ENCODE data around the gene TMC1. TPM values are rescaled to one million over a fixed set of nuclear protein-coding genes. Genes with fewer than 3 reads are reported as not detected.

TMC1 gene
- total RNA-seq, 4 donors from 2014 or later = not detected

GRCh38 chr9:72701510-72701909 is 180.1 kb downstream of the TMC1 start:
- no peak for DNase-seq (ENCODE audit: low spot score in 2 of 2)
- TF ChIP-seq CTCF (IDR thresholded peaks at IDR 0.05) (no peak), EP300 (IDR thresholded peaks at IDR 0.05) (no peak), POLR2A (IDR thresholded peaks at IDR 0.05) (no peak)
- WGBS = 95% methylated on average over 3 of the region's 3 CpGs
- no peaks in the 10 kb centered on the region for H3K27me3 ChIP-seq
- no peaks in the 10 kb centered on the region for H3K36me3 ChIP-seq
- no peak overlapping the region for H3K4me3 ChIP-seq
- H3K4me1 ChIP-seq = no peaks in the 10 kb centered on the region
- no peak overlapping the region for H3K27ac ChIP-seq
- H3K9me3 ChIP-seq = no peaks in the 10 kb centered on the region

DNA sequence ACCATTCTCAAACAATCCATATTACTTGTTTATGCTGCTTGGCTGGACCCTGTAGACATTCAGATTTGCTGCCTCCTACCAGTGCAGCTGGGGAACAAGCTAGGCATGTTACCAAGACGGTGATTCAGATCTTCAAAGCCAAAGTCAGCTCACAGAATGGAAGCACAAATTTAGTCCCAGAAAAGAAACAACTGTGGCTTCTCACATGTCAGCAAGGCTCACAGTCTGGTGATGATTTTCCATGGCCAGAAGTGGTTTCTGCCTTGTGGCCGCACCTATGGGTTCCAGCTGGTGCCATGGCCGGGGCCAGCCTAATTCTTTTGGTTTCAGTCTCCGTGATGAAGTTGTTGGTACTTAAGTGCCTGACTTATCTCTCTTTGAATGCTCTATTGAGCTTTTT is 182.2 kb downstream of the TMC1 start:
- no peak for TF ChIP-seq POLR2A (IDR thresholded peaks at IDR 0.05)
- no peak for TF ChIP-seq EP300 (IDR thresholded peaks at IDR 0.05)
- no peak for TF ChIP-seq CTCF (IDR thresholded peaks at IDR 0.05)
- TF ChIP-seq POLR2AphosphoS5 (IDR thresholded peaks at IDR 0.05) = no peak
- Histone ChIP-seq H3K4me3 (no peak overlapping the region), H3K9me3 (no peaks in the 10 kb centered on the region), H3K27ac (no peak overlapping the region), H3K4me1 (no peaks in the 10 kb centered on the region), H3K27me3 (no peaks in the 10 kb centered on the region), H3K36me3 (no peaks in the 10 kb centered on the region)
- no peak for DNase-seq (ENCODE audit: low spot score in 2 of 2)
- WGBS = 65% methylated on average over 4 of the region's 4 CpGs

GRCh38 chr9:72704688-72705375 is 183.4 kb downstream of the TMC1 start:
- DNase-seq (ENCODE audit: low spot score in 2 of 2) = no peak
- Histone ChIP-seq H3K27ac (no peak overlapping the region), H3K4me3 (no peak overlapping the region), H3K27me3 (no peaks in the 10 kb centered on the region), H3K9me3 (no peaks in the 10 kb centered on the region), H3K36me3 (no peaks in the 10 kb centered on the region), H3K4me1 (no peaks in the 10 kb centered on the region)
- TF ChIP-seq CTCF (IDR thresholded peaks at IDR 0.05) = no peak
- no peak for TF ChIP-seq POLR2A (IDR thresholded peaks at IDR 0.05)
- TF ChIP-seq POLR2AphosphoS5 (IDR thresholded peaks at IDR 0.05) = no peak
- TF ChIP-seq EP300 (IDR thresholded peaks at IDR 0.05) = no peak
- WGBS = 96% methylated on average over 1 of the region's 1 CpG

GRCh38 chr9:72718503-72718902 is 197.1 kb downstream of the TMC1 start:
- DNase-seq (ENCODE audit: low spot score in 2 of 2) = no peak
- 94% methylated on average over 3 of the region's 3 CpGs for WGBS
- Histone ChIP-seq H3K27ac (no peak overlapping the region), H3K4me3 (no peak overlapping the region), H3K27me3 (peaks cover 3% of the 10 kb centered on the region), H3K4me1 (no peaks in the 10 kb centered on the region), H3K36me3 (no peaks in the 10 kb centered on the region), H3K9me3 (peaks cover 4% of the 10 kb centered on the region)
- TF ChIP-seq EP300 (IDR thresholded peaks at IDR 0.05) = no peak
- no peak for TF ChIP-seq POLR2AphosphoS5 (IDR thresholded peaks at IDR 0.05)
- no peak for TF ChIP-seq POLR2A (IDR thresholded peaks at IDR 0.05)
- TF ChIP-seq CTCF (IDR thresholded peaks at IDR 0.05) = no peak

DNA sequence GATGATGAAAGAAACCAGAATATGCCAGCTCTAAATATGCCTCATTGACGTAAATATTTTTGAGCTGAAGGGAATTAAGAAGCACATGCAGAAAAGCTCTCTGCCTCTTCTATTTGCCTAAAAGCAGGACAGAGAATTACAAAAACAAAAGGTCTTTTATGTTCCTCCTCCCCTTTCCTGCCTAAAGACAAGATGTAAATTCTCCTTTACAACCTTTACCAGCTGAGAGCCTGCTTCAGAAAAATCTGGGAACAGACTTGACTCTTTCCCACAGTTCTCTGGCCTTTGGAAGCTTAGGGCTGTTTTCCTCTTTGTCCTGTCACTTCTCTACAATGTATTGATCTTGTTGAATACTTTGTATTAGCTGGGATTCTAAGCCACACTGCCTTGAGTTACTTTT is 199.7 kb downstream of the TMC1 start:
- Histone ChIP-seq H3K27ac (no peak overlapping the region), H3K9me3 (peaks cover 4% of the 10 kb centered on the region), H3K27me3 (peaks cover 3% of the 10 kb centered on the region), H3K4me1 (no peaks in the 10 kb centered on the region), H3K4me3 (no peak overlapping the region), H3K36me3 (no peaks in the 10 kb centered on the region)
- TF ChIP-seq POLR2AphosphoS5 (IDR thresholded peaks at IDR 0.05) (no peak), POLR2A (IDR thresholded peaks at IDR 0.05) (no peak), EP300 (IDR thresholded peaks at IDR 0.05) (no peak), CTCF (IDR thresholded peaks at IDR 0.05) (no peak)
- no peak for DNase-seq (ENCODE audit: low spot score in 2 of 2)
- 70% methylated on average over 1 of the region's 1 CpG for WGBS

Measured in suprapubic skin (tissue), 4 donors.